ENCODE results near the gene TMEM220. TPM values are rescaled to one million over a fixed set of nuclear protein-coding genes. Genes with fewer than 3 reads are reported as not detected.

TMEM220 gene
- 6.9 TPM for total RNA-seq

GRCh38 chr17:10729334-10730193 lies at the start of gene TMEM220:
Gene TMEM220 (minus strand): TSS chr17:10730023. CDS start chr17:10729851, 172 bp downstream.

GRCh38 chr17:10697092-10698081 lies 32.4 kb downstream of the TMEM220 start, which contains the start of the genes ADPRM and SCO1:
Gene ADPRM (plus strand): TSS chr17:10697594. CDS start chr17:10704927, 7,333 bp downstream.
Gene SCO1 (minus strand): TSS chr17:10697533. CDS start chr17:10697507, 26 bp downstream.

Other genes with a start within 250 kb of the TMEM220 start
- 3.8 TPM for gene MYH1, start 211.5 kb downstream of the TMEM220 start, total RNA-seq
- 272 TPM for gene MYH2, start 180.4 kb downstream of the TMEM220 start, total RNA-seq
- gene MYH3, start 72.7 kb downstream of the TMEM220 start, total RNA-seq, result 774 TPM
- 25.6 TPM for gene SCO1, start 32.5 kb downstream of the TMEM220 start, total RNA-seq
- 31.4 TPM for gene ADPRM, start 32.4 kb downstream of the TMEM220 start, total RNA-seq
- not detected for gene TMEM238L, start 74.1 kb upstream of the TMEM220 start, total RNA-seq
- 1.3 TPM for gene PIRT, start 108.1 kb upstream of the TMEM220 start, total RNA-seq

Data from camera-type eye (tissue), 1 donor.